HEK293T (cell line): ENCODE results near the gene RARS2.

Experiments
- BHLHE40 ChIP-seq: fragments of 450-650 bp; IDR thresholded peaks from 2 replicates; pipeline ENCODE4 v1.6.1; 2016; ENCODE audit warnings: mild to moderate bottlenecking, moderate library complexity, borderline replicate concordance
- ELF4 ChIP-seq: fragments of 450-650 bp; IDR thresholded peaks from 2 replicates; pipeline ENCODE4 v1.6.1; 2017; ENCODE audit warnings: antibody characterized with exemption
- FOXA1 ChIP-seq: fragments of 450-650 bp; IDR thresholded peaks from 2 replicates; pipeline ENCODE4 v1.6.1; 2016; ENCODE audit warnings: mild to moderate bottlenecking
- FOXM1 ChIP-seq: fragments of 450-650 bp; IDR thresholded peaks from 2 replicates; pipeline ENCODE4 v1.6.1; 2017; ENCODE audit warnings: mild to moderate bottlenecking, borderline replicate concordance
- HDGF ChIP-seq: fragments of 450-650 bp; IDR thresholded peaks from 2 replicates; pipeline ENCODE4 v1.6.1; 2017; ENCODE audit warnings: antibody characterized with exemption, borderline replicate concordance
- L3MBTL2 ChIP-seq: fragments of 450-650 bp; conservative IDR thresholded peaks from 2 replicates; pipeline ENCODE4 v1.6.1; 2016; ENCODE audit warnings: mild to moderate bottlenecking
- LEF1 ChIP-seq: fragments of 450-650 bp; IDR thresholded peaks from 2 replicates; pipeline ENCODE4 v1.6.1; 2017; ENCODE audit warnings: mild to moderate bottlenecking, borderline replicate concordance
- NFRKB ChIP-seq: fragments of 450-650 bp; IDR thresholded peaks from 2 replicates; pipeline ENCODE4 v1.6.1; 2016; ENCODE audit warnings: mild to moderate bottlenecking, moderate library complexity
- SP1 ChIP-seq: fragments of 450-650 bp; IDR thresholded peaks from 2 replicates; pipeline ENCODE4 v1.6.1; 2017
- SUZ12 ChIP-seq: fragments of 450-650 bp; IDR thresholded peaks from 2 replicates; pipeline ENCODE4 v1.6.1; 2016; ENCODE audit warnings: mild to moderate bottlenecking
- TARDBP ChIP-seq: fragments of 450-650 bp; IDR thresholded peaks from 2 replicates; pipeline ENCODE4 v1.6.1; 2016

GRCh38 chr6:87572883-87573282 lies 16.9 kb downstream of the RARS2 start:
- TF ChIP-seq ELF4 (no peak), BHLHE40 (no peak), SP1 (no peak), NFRKB (no peak), LEF1 (no peak), L3MBTL2 (no peak), HDGF (no peak), FOXA1 (no peak), FOXM1 (no peak), SUZ12 (no peak), TARDBP (no peak)
